ENCODE measurements around the gene PRND. TPM values are rescaled to one million over a fixed set of nuclear protein-coding genes. Genes with fewer than 3 reads are reported as not detected.

PRND gene
- total and polyA plus RNA-seq, 2 donors (not counting 1 experiment from before 2014, with no cell fraction given) = 0.03 TPM; not detected in 1

Other genes starting within 250 kb of the PRND start
- gene PRNP, start 35.5 kb upstream of the PRND start, total RNA-seq = 43.3 and 46.3 TPM in 2 replicates
- gene PRNP, start 35.5 kb upstream of the PRND start, polyA plus RNA-seq = 85.5 and 111 TPM in 2 replicates
- 143 and 148 TPM in 2 replicates for gene RASSF2, start 101.7 kb downstream of the PRND start, total RNA-seq
- gene RASSF2, start 101.7 kb downstream of the PRND start, polyA plus RNA-seq = 40.6 and 45.8 TPM in 2 replicates